ENCODE data around the gene CC2D2A.

GRCh38 chr4:15495621-15496020 lies 25.9 kb downstream of the CC2D2A start:
- TF ChIP-seq CTCF (IDR thresholded peaks at IDR 0.05) (no peak), POLR2AphosphoS5 (IDR thresholded peaks at IDR 0.05) (no peak)
